ENCODE data around the gene LARP1.

Gene LARP1

GRCh38 chr5:154816891-154817492 is 61.8 kb downstream of the LARP1 start:
- peaks cover 15% of the 10 kb centered on the region for H4K20me1 ChIP-seq (ENCODE audit: control insufficient read depth, insufficient read depth, low read depth, low read length)
- no peak overlapping the region for H3K27ac ChIP-seq (ENCODE audit: low read depth, low read length)
- peaks cover 11% of the 10 kb centered on the region for H3F3A ChIP-seq (ENCODE audit: control insufficient read depth, insufficient read depth)
- H3K79me2 ChIP-seq (ENCODE audit: control insufficient read depth, low read length), result peaks cover 9% of the 10 kb centered on the region
- TF ChIP-seq CTCF (IDR thresholded peaks at IDR 0.05; ENCODE audit: low read depth, low read length, poor library complexity, severe bottlenecking) (no peak), EZH2phosphoT487 (IDR thresholded peaks at IDR 0.05; ENCODE audit: borderline replicate concordance, low read length) (no peak)
- no peak overlapping the region for H3K4me3 ChIP-seq (ENCODE audit: low read length)
- no peaks in the 10 kb centered on the region for H3K9me2 ChIP-seq (replicated peaks; ENCODE audit: control insufficient read depth, low read length)
- H3K9me3 ChIP-seq (ENCODE audit: control insufficient read depth, insufficient read depth, low read length), result no peaks in the 10 kb centered on the region
- H3K4me1 ChIP-seq (ENCODE audit: control insufficient read depth, low read length), result no peaks in the 10 kb centered on the region
- peaks cover 80% of the 10 kb centered on the region for H3K36me3 ChIP-seq (ENCODE audit: control insufficient read depth, low read length)
- no peaks in the 10 kb centered on the region for H3K27me3 ChIP-seq (ENCODE audit: control insufficient read depth, low read length)
- no peak overlapping the region for H3K4me2 ChIP-seq (ENCODE audit: low read length)

DNA sequence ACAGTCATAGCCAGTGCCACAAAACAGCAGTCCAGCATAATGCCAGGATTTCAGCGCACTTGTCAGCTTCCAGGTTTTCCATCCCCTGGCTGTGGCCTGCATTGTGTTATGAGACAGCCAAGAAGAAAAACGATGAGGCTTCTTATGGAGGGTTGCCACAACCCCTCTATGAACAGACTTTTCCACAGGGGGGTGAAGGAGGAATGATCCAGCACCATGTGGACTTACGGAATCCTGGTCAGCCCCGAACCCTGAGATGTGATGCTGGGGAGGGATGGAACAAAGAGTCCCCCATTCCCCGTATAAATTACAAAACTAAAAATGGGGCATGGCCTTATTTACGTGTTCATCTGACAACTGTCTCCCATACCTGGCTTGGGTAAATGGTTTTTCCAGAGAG is 62.6 kb downstream of the LARP1 start:
- Histone ChIP-seq H3K27me3 (ENCODE audit: control insufficient read depth, low read length) (no peaks in the 10 kb centered on the region), H3K4me1 (ENCODE audit: control insufficient read depth, low read length) (no peaks in the 10 kb centered on the region), H4K20me1 (ENCODE audit: control insufficient read depth, insufficient read depth, low read depth, low read length) (peaks cover 15% of the 10 kb centered on the region), H3K4me2 (ENCODE audit: low read length) (no peak overlapping the region), H3K36me3 (ENCODE audit: control insufficient read depth, low read length) (peaks cover 80% of the 10 kb centered on the region), H3K9me2 (replicated peaks; ENCODE audit: control insufficient read depth, low read length) (no peaks in the 10 kb centered on the region), H3K27ac (ENCODE audit: low read depth, low read length) (no peak overlapping the region), H3K9me3 (ENCODE audit: control insufficient read depth, insufficient read depth, low read length) (no peaks in the 10 kb centered on the region), H3K4me3 (ENCODE audit: low read length) (no peak overlapping the region), H3K79me2 (ENCODE audit: control insufficient read depth, low read length) (peaks cover 7% of the 10 kb centered on the region), H3F3A (ENCODE audit: control insufficient read depth, insufficient read depth) (peaks cover 11% of the 10 kb centered on the region)
- no peak for TF ChIP-seq CTCF (IDR thresholded peaks at IDR 0.05; ENCODE audit: low read depth, low read length, poor library complexity, severe bottlenecking)
- no peak for TF ChIP-seq EZH2phosphoT487 (IDR thresholded peaks at IDR 0.05; ENCODE audit: borderline replicate concordance, low read length)

- no peak overlapping the region for H3K27ac ChIP-seq (ENCODE audit: low read depth, low read length)
These were observed 63.4 kb downstream of the LARP1 start for GRCh38 chr5:154818471-154819116.

More at GRCh38 chr5:154818471-154819116, 63.4 kb downstream of the LARP1 start:
- H3K9me2 ChIP-seq (replicated peaks; ENCODE audit: control insufficient read depth, low read length), result no peaks in the 10 kb centered on the region
- no peak overlapping the region for H3K4me2 ChIP-seq (ENCODE audit: low read length)
- H3K27me3 ChIP-seq (ENCODE audit: control insufficient read depth, low read length), result no peaks in the 10 kb centered on the region
- no peaks in the 10 kb centered on the region for H3K4me1 ChIP-seq (ENCODE audit: control insufficient read depth, low read length)
- TF ChIP-seq CTCF (IDR thresholded peaks at IDR 0.05; ENCODE audit: low read depth, low read length, poor library complexity, severe bottlenecking) (no peak), EZH2phosphoT487 (IDR thresholded peaks at IDR 0.05; ENCODE audit: borderline replicate concordance, low read length) (no peak)
- peaks cover 9% of the 10 kb centered on the region; the same call in 1 of the 2 replicates for H4K20me1 ChIP-seq (ENCODE audit: control insufficient read depth, insufficient read depth, low read depth, low read length)
- H3K4me3 ChIP-seq (ENCODE audit: low read length), result no peak overlapping the region
- no peaks in the 10 kb centered on the region for H3K9me3 ChIP-seq (ENCODE audit: control insufficient read depth, insufficient read depth, low read length)
- H3K79me2 ChIP-seq (ENCODE audit: control insufficient read depth, low read length), result peaks cover under 1% of the 10 kb centered on the region; the same call in 1 of the 2 replicates
- peaks cover 73% of the 10 kb centered on the region for H3K36me3 ChIP-seq (ENCODE audit: control insufficient read depth, low read length)
- peaks cover 11% of the 10 kb centered on the region for H3F3A ChIP-seq (ENCODE audit: control insufficient read depth, insufficient read depth)
